ENCODE data around the gene PCK2. TPM values are rescaled to one million over a fixed set of nuclear protein-coding genes. Genes with fewer than 3 reads are reported as not detected.

Gene PCK2
- total RNA-seq, 1 donor from 2014 or later = 590 TPM

DNA sequence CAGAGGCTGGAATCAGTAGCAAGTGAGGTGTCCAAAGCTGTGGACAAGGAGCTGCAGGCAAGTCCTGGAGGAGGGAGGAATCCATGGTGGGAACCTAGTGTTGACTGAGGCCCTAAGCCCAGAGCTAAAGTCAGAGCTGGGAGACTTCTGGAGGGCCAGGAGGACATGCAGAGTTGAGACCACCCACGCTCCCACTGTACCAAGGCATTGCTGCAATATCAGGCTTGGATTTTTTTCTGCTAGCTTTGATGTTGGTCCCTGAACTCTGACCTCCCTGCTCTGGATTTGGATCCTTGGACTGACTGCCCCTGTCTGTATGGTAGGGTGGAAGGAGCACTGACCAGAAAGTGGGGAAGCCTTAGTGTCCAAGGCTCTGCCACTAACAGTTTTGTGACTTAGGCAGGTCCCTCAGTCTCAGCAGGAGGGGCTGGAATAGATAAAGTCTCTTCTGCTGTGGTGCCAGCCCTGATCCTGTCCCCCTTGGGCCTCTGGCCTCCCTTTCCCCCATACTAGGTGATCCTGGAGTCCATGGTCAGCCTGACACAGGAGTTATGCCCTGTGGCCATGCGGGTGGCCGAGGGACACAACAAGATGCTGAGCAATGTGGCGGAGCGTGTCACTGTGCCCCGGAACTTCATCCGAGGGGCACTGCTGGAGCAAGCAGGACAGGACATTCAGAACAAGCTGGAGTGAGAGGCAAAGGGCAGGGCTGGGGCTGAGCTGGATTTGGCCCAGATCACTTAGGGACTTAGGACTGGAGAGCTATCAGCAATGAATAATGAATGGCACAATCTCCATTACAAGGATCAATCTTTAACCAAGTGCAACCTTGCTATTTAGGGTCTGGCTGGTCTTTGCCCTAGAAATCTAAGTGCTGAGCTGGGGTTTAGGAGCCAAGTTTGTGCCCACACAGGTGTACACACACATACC, 32.9 kb upstream of the PCK2 start:
- DNase-seq (ENCODE audit: low spot score) = peak; percentile 93
- ATAC-seq = peak; percentile 66

DNA sequence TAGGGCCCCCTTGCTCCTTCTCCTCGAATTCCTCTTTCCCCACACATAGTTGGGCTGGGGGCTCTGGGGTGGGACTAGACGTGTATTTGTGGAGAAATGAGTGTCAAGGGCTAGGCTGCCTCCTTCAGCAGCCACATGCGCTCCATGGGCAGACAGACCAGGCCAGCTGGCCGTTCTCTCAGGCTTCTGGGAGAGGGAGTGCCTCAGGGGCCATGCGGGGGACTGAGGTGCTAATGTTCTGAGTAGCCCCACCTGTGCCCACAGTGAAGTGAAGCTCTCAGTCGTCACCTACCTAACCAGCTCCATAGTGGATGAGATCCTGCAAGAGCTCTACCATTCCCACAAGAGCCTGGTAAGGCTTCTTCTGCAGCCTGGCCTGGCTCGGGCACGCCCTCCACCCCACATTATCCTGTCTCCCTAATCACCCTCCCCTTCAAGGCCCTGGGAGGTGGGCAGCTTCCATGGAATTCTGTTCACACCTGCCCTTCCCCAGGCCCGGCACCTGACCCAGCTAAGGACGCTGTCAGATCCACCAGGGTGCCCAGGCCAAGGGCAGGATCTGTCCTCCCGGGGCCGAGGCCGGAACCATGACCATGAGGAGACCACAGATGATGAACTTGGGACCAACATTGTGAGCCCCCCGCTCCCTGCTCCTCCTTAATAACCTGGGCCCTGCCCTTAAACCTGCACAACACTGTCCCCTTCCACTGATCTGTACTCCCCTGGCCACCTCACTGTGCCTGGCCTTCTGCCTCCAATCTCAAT, 31.7 kb upstream of the PCK2 start:
- DNase-seq (ENCODE audit: low spot score) = no peak
- no peak for ATAC-seq

DNA sequence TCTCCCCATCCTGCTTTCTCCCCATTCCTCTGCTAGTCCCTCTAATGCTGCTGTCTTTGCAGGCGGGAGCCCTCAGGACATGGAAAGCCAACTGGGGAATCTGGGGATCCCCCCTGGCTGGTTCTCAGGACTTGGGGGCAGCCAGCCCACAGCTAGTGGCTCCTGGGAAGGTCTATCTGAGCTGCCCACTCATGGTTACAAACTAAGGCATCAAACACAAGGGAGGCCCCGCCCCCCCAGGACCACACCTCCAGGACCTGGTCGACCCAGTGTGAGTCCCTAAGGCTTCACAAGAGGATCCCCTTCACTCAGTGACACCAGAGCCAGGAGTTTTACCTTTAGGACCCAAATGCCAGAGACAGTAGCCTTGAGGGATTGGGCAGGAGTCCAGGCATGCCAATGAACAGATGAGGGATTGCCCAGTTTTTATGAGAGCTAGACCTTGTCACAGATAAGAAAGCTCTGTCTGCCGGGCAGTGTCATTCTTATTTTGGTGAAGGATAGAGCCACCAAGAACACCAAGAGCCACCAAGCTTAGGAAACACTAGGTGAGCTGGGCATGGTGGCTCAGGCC, 30.8 kb upstream of the PCK2 start:
- DNase-seq (ENCODE audit: low spot score) (no peak), ATAC-seq (no peak)

DNA sequence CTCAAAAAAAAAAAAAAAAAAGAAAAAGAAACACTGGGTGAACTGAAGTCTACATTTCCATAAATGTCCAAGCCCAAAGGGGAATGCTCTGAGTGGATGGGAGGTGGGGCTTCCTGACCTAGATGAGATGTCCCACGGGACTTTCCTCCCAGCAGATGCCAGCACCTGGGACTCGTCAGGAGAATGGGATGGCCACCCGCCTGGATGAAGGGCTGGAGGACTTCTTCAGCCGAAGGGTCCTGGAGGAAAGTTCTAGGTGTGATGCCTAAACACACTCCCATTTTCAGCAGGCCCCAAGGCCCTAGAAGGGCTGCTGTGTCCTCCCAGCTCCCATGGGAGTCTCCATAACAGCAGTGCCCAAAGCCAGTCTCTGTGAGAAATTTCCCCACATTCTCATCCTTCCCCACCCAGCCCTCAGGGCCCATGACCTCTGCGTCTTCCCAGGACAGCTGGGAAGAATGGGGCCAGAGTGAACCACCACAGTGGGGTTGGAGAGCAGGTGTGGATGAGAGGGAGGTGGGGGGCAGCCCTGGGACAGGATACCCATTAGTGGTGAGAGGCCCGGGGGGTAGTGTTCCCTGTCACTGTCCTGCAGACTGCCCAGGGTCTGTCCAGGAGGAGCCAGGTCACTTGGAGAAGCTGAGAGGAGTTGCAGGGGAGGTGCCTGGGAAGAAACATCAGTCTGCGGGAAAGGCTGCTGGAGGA, 29.9 kb upstream of the PCK2 start:
- ATAC-seq (peak; percentile 24), DNase-seq (ENCODE audit: low spot score) (peak; percentile 65)

DNA sequence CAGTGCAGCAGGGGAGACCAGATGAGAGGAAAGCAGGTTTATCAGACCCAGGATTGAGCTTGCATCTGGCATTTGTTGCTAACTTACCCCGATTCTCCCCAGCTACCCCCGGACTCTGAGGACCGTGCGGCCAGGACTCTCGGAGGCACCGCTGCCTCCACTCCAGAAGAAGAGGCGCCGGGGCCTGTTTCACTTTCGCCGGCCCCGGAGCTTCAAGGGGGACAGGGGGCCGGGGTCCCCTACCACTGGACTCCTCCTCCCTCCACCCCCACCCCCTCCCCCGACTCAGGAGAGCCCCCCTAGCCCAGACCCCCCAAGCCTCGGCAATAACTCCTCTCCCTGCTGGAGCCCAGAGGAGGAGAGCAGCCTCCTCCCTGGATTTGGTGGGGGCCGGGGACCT, 29.3 kb upstream of the PCK2 start:
- no peak for ATAC-seq
- DNase-seq (ENCODE audit: low spot score) = no peak

DNA sequence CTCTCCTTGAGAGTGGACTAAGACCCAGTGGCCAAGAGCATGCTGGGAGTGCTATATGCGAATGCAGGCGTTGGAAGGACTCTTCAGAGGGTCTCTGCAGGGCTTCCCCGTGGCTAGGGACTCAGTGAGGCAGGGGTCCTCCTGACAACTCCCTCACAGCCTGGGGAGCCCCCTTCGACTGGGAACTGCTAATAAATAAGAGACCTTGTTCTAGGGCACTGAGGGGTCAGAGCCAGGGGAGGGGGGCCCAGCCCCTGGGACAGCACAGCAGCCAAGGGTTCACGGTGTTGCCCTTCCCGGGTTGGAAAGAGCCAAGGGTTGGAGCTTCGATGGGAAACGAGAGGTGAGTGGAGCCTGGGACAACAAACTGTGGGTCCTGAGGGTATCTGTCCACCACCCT, 28.7 kb upstream of the PCK2 start:
- no peak for ATAC-seq
- DNase-seq (ENCODE audit: low spot score) = no peak

DNA sequence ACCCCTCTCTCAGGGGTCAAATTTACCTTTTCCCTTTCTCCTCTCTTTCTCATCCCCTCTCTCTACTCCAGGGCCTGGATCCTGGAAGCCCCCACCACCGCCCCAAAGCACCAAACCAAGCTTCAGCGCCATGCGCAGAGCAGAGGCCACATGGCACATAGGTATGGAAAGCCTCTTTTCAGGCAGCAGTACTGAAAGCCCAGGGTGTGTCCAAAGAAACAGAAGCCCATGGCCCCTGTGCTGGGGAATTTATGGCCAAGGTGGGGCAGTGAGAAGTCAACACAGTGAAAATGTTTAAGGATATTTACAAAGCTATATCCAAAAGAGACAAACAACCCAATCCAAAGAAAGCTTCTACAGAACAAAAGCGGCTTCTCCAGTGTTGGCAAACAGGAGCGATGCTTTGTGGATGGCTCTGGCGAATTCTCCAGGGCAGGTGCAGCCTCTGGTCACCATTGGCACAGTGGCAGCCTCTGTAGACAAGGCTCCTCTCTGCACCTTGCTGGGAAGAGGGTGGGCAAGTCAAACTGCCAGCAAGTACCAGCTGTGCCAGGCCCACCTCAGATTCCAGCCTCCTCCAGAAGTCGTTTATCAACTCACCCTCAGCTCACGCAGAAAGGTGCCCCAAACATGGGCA, 27.5 kb upstream of the PCK2 start:
- ATAC-seq (peak; percentile 0), DNase-seq (ENCODE audit: low spot score) (no peak)

DNA sequence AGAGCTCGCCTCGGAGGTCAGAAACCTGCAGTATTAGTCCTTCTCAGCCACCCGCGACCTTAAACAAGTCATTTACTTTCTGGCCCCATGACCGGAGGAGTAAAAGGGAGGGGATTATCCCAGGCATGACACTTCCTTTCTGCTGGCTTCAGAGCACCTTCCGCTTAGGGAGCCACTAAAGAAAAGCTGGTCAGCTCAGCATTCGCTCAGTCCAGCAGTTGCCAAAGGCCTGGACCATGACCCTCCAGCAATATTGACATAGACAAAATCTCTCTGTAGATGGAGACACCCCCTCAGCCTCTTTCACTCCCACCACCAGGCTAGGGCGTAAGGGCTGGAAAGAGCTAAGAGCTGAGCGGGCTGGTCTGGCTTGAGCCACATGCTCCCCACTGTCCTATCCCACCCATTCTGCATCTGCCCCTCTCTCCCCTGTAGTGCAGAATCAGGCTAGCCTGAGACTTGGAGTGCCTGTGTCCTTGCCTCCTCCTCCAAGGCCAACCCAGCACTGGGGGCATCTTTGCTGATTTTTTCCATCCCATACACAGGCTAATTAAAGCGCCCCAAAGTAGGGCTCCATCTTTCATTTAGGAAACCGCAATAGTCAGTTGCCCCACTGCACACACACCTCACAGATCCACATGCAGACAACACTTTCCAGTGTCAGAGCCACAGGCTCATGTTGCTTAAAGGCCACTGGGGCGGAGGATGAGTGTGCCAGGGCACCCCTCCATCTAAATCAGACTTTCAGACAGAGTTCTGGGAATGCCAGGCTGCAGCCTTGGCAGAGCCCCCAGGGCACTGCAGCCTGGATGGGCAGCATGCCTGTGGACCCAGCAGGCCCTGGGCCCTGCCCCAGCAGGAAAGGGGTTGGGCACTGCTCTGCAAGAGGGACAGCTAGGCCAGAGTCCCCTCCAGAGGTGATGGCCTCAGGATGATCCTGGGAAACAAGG, 26.7 kb upstream of the PCK2 start:
- DNase-seq (ENCODE audit: low spot score) (peak; percentile 90), ATAC-seq (peak; percentile 73)

DNA sequence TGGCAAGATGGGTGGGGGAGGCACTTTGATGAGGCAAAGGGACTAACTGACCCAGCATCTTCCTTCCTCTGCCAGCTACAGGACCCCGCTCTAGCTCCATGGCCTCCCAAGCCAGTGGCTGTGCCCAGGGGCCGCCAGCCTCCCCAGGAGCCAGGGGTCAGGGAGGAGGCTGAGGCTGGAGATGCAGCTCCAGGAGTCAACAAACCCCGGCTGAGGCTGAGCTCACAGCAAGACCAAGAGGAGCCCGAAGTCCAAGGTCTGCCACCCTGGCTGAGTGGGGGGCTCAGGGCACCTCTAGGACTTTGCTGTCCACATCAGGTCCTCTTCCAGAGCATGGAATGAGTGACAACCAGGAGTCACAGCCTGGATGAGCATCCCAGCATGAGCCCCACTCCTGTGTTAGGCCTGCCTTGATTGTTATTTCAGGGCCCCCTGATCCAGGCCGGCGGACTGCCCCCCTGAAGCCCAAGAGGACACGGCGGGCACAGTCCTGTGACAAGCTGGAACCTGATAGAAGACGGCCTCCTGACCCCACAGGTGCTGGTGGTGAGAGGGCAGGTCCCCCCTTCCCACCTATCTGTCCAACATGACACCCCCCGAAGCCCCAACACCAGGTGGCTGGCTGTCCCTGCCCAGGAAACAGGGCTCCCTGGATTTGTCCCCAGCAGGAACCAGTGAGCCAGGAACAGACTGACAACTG, 25.2 kb upstream of the PCK2 start:
- DNase-seq (ENCODE audit: low spot score) (no peak), ATAC-seq (no peak)

DNA sequence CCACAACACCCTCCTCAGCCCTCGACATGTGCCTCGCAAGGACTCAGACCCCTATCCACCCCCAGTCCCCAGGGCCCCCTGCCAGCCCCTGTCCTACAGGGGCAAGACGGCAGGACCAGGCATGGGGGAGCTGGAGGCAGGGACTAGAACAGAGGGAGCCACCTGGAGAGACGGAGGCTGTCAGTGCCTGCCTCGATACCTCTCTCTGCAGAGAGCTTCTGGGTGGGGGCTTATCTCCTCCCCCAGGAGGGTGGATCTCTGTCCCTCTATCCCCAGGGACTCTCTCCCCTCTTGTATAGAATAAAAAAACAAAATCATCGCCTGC, 24.7 kb upstream of the PCK2 start:
- DNase-seq (ENCODE audit: low spot score) = no peak

DNA sequence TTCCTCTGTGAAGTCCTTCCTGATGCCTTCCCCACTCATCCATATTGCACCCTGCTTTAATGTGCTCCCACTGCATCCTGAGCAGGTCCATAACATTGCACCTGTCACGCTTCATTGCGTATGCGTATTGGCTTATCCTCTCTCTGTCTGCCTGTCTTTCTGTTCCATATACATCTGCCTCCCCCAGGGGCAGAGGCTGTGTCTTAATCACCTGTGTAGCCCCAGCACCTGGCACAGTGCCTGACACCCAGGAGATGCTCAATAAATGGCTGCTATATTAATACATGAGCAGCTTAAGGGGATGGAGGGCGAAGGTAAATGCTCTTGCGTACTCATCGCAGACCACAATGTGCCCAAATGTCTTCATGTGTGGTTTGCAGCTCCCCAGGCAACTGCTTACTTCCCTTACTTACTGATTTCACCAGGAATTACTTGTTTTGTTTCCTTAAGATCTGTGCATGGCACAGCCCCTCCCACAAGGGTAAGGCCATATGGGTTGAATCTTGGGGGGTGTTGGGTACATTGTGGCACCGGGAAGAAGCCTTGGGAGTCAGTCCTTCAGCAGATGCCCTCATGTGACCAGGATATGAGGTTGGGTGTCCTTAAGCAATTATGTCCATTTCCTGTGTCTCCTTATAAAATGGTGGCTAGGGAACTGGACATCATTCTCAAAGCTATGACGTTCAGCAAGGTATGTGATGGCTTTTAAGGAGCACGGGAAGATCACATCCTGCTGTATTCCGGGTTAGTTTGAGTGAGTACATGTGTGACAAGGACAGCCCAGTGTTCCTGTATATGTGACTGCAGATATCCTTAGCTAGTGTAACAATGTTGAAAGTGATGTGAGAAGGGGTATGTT, 23.6 kb upstream of the PCK2 start:
- no peak for ATAC-seq

More for the DNA sequence above, 24.7 kb upstream of the PCK2 start:
- ATAC-seq = no peak

DNA sequence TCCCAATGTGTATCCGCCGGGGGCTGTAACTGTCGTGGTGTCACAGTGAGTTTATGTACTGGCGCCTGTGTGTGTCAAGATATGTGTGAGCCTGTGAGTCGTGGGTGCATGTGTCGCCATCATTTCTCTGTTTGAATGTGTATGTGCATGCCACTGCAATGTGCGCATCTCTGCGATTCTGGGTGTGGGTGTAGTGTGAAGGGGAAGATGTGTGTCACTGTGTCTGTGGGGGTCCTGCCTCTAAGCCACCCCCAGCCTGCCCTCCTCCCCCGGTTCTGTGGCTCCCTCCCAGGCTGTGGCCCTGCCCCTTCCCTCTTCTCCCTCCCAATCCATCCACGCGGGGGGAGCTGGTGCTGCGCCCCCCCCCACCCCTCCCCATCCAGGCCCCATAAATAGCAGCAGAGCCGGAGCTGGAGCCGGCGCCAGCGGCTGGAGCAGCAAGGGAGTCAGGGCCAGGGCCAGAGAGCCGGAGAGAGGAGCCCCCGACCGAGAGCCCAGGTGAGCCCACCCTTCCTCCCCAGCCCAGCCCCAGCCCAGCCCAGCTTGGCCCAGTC, 22.9 kb upstream of the PCK2 start, which contains the start of gene CPNE6:
Gene CPNE6, plus strand, starts transcription at position 419 of the 554 bp plus-strand sequence. CDS start 1,375 bp downstream, outside the sequence.
- ATAC-seq (no peak), DNase-seq (ENCODE audit: low spot score) (no peak)

More for the DNA sequence above, 23.6 kb upstream of the PCK2 start:
- no peak for DNase-seq (ENCODE audit: low spot score)

DNA sequence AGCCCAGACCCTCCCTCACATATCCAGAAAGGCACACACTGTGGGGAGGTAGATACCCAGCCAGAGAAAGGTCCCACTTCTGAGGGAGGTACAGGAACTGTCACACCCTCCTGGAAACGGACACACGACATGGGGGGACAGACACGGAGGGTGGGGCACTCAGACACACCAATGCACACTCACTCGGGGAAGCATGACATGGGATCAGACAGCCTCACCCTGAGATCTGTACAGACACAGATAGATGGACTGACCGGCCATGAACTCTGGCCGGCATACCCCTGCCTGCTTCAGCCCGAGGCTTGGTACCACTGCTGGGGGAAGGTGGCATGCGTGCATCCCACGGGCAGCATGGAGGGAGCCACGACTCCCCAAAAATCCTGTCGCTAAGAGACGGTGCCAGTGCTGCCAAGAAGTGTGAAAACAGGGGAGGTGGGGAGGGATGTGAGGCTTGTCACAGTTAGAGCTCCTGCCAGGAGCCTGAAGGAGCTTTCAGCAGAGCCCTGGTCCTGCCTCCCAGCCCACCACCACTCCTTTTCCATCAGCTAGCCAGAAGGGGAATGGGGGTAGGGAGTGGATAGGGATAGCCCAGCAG, 22.2 kb upstream of the PCK2 start:
- ATAC-seq = no peak
- no peak for DNase-seq (ENCODE audit: low spot score)

DNA sequence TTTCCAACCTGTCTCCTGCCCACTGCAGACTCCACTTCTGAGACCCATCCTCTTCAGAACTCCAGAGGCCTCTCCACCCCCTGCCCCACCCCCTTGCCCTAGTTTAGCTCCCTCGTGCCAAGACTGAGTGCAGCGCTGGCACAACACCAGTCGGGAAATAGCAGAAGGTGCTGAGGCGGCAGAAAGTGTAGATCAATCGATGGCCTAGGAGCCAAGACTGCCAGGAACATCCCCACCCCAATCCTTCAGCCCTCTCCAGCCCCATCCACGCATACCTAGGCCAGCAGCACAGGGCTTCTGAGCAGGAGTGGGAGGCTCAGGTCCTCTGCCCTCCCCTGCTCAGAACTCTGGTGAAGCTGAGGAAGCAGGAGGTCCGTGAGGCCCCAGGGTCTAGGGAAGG, 21.7 kb upstream of the PCK2 start:
- ATAC-seq (peak; percentile 51), DNase-seq (ENCODE audit: low spot score) (peak; percentile 85)

DNA sequence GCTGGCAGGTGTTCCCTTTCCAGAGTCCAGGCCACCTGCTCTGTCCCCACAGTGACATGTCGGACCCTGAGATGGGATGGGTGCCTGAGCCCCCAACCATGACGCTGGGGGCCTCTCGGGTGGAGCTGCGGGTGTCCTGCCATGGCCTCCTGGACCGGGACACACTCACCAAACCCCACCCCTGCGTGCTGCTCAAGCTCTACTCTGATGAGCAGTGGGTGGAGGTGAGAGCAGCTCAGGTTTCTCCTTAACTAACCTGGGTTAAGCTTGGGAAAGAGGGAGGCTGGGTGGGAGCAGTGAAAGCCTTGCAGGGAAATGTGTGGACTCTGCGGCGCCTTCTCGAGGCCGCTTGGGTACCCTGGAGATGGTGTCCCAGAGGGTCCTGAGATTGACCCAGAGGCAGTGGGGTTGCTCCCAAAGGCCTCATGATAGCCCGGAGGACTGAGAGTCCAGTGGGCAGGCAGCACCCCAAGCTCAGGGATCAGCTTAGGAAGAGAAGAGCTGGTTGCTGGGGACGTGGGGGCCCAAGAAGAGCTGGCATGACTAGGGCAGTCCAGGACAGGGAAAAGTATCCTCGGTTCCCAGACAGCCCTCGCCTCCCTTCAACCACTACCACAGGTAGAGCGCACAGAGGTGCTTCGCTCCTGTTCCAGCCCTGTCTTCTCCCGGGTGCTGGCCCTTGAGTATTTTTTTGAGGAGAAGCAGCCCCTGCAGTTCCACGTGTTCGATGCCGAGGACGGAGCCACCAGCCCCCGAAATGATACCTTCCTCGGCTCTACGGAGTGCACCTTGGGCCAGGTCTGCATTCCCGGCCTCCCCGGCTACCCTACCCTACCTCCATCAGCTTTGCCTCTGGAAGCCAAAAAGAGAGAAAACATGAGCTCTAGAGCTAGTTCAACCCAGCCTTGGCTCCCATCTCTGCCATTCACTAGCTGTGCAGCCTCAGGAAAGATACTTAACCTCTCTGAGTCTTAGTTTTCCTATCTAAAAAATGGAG, 20.9 kb upstream of the PCK2 start:
- ATAC-seq (peak; percentile 8), DNase-seq (ENCODE audit: low spot score) (no peak)

Measured in left lobe of liver (tissue), 2 donors.